Epithelial cell of esophagus (primary cell): ENCODE data around the gene C1orf116.
A peak's percentile ranks its signal among the peaks of the same experiment; 100 is the strongest.

Experiments used
- DNase-seq: peaks from one replicate; pipeline ENCODE4 v3.0.0; 2010; ENCODE audit warnings: low read depth
- H3K4me3 ChIP-seq: 2 replicates; pipeline ENCODE4 v1.5.1; 2011; ENCODE audit warnings: mild to moderate bottlenecking, low read length, control low read depth
- CTCF ChIP-seq: IDR thresholded peaks from 2 replicates; pipeline ENCODE4 v1.5.1; 2011; ENCODE audit warnings: low read depth, mild to moderate bottlenecking, low read length, control low read depth, inconsistent platforms; ENCODE audit not compliant: insufficient read depth; ENCODE audit errors: missing control alignments

Gene C1orf116

GRCh38 chr1:207036865-207037264, 4.3 kb upstream of the C1orf116 start:
- no peak for DNase-seq
- TF ChIP-seq CTCF = no peak
- no peak overlapping the region for H3K4me3 ChIP-seq

- TF ChIP-seq CTCF = no peak
- H3K4me3 ChIP-seq = no peak overlapping the region
- no peak for DNase-seq
These were observed 3.5 kb upstream of the C1orf116 start for GRCh38 chr1:207035877-207036551.

GRCh38 chr1:207034998-207035397, 2.4 kb upstream of the C1orf116 start:
- peak; percentile 95 for DNase-seq

GRCh38 chr1:207034208-207034607, 1.7 kb upstream of the C1orf116 start:
- no peak for TF ChIP-seq CTCF
- DNase-seq = peak; percentile 74
- H3K4me3 ChIP-seq = no peak overlapping the region

More at GRCh38 chr1:207034998-207035397, 2.4 kb upstream of the C1orf116 start:
- TF ChIP-seq CTCF = no peak
- H3K4me3 ChIP-seq = no peak overlapping the region

- TF ChIP-seq CTCF = no peak
- peak; percentile 53 for DNase-seq
- peak overlapping the region; percentile 25 for H3K4me3 ChIP-seq
These were observed 746 bp upstream of the C1orf116 start for GRCh38 chr1:207033302-207033701.

- TF ChIP-seq CTCF = no peak
- peak; percentile 68 for DNase-seq
- H3K4me3 ChIP-seq = peak overlapping the region; percentile 100
These were observed 808 bp downstream of the C1orf116 start for GRCh38 chr1:207031632-207032264.
